OCI-LY3 (cell line): ENCODE data around the gene DLGAP4.

Source experiments
- CTCF ChIP-seq: fragments of 200-600, 300-600 bp; sonication (generic); IDR thresholded peaks from 2 replicates; pipeline ENCODE4 v1.5.1; 2014; ENCODE audit warnings: antibody characterized with exemption, low read length, low read depth
- EZH2phosphoT487 ChIP-seq: fragments of 200-600 bp; shearing (Covaris generic); IDR thresholded peaks from 2 replicates; pipeline ENCODE4 v1.6.1; 2018; ENCODE audit warnings: antibody characterized with exemption, mixed run types, low read depth

GRCh38 chr20:36574366-36575135 lies 268.4 kb downstream of the DLGAP4 start:
- TF ChIP-seq CTCF (0 out of 2 replicates have a peak, but pooled peaks have one; percentile 30), EZH2phosphoT487 (no peak)
